ENCODE measurements around the gene EML5. TPM values are rescaled to one million over a fixed set of nuclear protein-coding genes. Genes with fewer than 3 reads are reported as not detected.

Gene EML5
- polyA plus RNA-seq, 3 donors = not detected

DNA sequence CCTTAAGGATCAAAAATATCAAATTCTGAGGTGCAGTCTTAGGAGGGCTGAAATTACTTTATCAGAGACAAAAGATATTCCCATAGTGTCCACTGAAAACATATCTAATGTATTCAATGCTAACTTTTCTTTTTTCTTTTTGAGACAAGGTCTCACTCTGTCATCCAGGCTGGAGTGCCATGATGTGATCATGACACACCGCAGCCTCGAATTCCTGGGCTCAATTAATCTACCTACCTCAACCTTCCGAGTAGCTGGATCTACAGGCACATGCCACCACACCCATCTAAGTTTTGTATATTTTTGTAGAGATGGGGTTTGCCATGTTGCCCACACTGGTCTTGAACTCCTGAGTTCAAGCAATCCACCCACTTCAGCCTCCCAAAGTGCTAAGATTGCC lies 161.7 kb downstream of the EML5 start:
- no peak overlapping the region for H3K27ac ChIP-seq (ENCODE audit: low read depth in 1 of 2, low read length in 2 of 2)
- no peak overlapping the region for H3K9ac ChIP-seq (ENCODE audit: insufficient read depth, low read length, poor library complexity, severe bottlenecking)
- H3K79me2 ChIP-seq (ENCODE audit: insufficient read depth, low read length) = no peaks in the 10 kb centered on the region
- Mint-ChIP-seq H3K36me3 (no peaks in the 10 kb centered on the region), H3K4me1 (no peaks in the 10 kb centered on the region), H3K4me3 (no peak overlapping the region), H3K9me3 (peaks cover 0 to 4% (median 1%) of the 10 kb centered on the region in 7 donors), H3K27me3 (ENCODE audit: low read depth in 3 of 3) (no peaks in the 10 kb centered on the region), H3K27ac (no peak overlapping the region)
- no peaks in the 10 kb centered on the region for H3K4me1 ChIP-seq (ENCODE audit: control insufficient read depth in 1 of 2, insufficient read depth in 2 of 2, low read length in 2 of 2)
- H3K27me3 ChIP-seq (ENCODE audit: control insufficient read depth in 2 of 2, insufficient read depth in 2 of 2, low read length in 2 of 2) = no peaks in the 10 kb centered on the region
- H4K20me1 ChIP-seq (ENCODE audit: insufficient read depth, low read length) = no peaks in the 10 kb centered on the region
- H2AFZ ChIP-seq (ENCODE audit: insufficient read depth, low read depth, low read length, poor library complexity, severe bottlenecking) = no peak overlapping the region
- no CpG with 5 or more reads among the region's 3 CpGs for WGBS (ENCODE audit: insufficient coverage)
- TF ChIP-seq, protein P1, sequence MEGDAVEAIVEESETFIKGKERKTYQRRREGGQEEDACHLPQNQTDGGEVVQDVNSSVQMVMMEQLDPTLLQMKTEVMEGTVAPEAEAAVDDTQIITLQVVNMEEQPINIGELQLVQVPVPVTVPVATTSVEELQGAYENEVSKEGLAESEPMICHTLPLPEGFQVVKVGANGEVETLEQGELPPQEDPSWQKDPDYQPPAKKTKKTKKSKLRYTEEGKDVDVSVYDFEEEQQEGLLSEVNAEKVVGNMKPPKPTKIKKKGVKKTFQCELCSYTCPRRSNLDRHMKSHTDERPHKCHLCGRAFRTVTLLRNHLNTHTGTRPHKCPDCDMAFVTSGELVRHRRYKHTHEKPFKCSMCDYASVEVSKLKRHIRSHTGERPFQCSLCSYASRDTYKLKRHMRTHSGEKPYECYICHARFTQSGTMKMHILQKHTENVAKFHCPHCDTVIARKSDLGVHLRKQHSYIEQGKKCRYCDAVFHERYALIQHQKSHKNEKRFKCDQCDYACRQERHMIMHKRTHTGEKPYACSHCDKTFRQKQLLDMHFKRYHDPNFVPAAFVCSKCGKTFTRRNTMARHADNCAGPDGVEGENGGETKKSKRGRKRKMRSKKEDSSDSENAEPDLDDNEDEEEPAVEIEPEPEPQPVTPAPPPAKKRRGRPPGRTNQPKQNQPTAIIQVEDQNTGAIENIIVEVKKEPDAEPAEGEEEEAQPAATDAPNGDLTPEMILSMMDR (IDR thresholded peaks at IDR 0.05) = no peak
- H3K4me3 ChIP-seq (replicated peaks in 1 of 3; ENCODE audit: low read depth in 2 of 3, low read length in 3 of 3) = no peak overlapping the region
- no peak for DNase-seq
- H3K36me3 ChIP-seq (replicated peaks in 1 of 2; ENCODE audit: control insufficient read depth in 1 of 2, insufficient read depth in 2 of 2, low read length in 2 of 2) = no peaks in the 10 kb centered on the region
- H3K9me3 ChIP-seq (replicated peaks in 1 of 2; ENCODE audit: control insufficient read depth in 1 of 2, insufficient read depth in 1 of 2, low read length in 2 of 2) = no peaks in the 10 kb centered on the region
- intact Hi-C loops (cut with micrococcal nuclease) = no loop called here
- no peak overlapping the region for H3K4me2 ChIP-seq (replicated peaks; ENCODE audit: extremely low read depth, low read length, poor library complexity, severe bottlenecking)

DNA sequence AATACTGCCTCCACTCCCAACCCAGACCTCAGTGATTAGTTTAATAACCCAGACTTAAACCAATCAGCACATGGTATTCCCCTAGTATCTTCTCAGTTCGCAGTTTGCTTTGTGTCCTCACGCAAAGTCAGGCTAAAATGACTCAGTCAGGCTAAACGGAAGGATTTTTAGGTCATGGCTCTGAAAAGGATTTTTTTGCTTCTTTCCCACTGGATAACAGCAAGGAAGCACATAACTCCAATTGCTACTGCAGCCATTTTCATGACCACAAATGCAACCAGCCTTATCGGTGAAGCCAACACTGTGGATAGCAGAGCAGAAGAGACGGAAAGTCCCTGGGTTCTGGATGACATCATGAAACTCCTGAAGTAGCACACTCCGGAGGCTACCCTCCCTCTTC lies 162.2 kb downstream of the EML5 start:
- no peak overlapping the region for H3K4me3 ChIP-seq (replicated peaks in 1 of 3; ENCODE audit: low read depth in 2 of 3, low read length in 3 of 3)
- intact Hi-C loops (cut with micrococcal nuclease) = no loop called here
- no peak overlapping the region for H3K4me2 ChIP-seq (replicated peaks; ENCODE audit: extremely low read depth, low read length, poor library complexity, severe bottlenecking)
- H3K9me3 ChIP-seq (replicated peaks in 1 of 2; ENCODE audit: control insufficient read depth in 1 of 2, insufficient read depth in 1 of 2, low read length in 2 of 2) = no peaks in the 10 kb centered on the region
- Mint-ChIP-seq H3K9me3 (peaks cover 0 to 4% (median 1%) of the 10 kb centered on the region in 7 donors), H3K36me3 (no peaks in the 10 kb centered on the region), H3K27ac (no peak overlapping the region), H3K27me3 (ENCODE audit: low read depth in 3 of 3) (no peaks in the 10 kb centered on the region), H3K4me1 (no peaks in the 10 kb centered on the region), H3K4me3 (no peak overlapping the region)
- H4K20me1 ChIP-seq (ENCODE audit: insufficient read depth, low read length) = no peaks in the 10 kb centered on the region
- no peaks in the 10 kb centered on the region for H3K36me3 ChIP-seq (replicated peaks in 1 of 2; ENCODE audit: control insufficient read depth in 1 of 2, insufficient read depth in 2 of 2, low read length in 2 of 2)
- no peaks in the 10 kb centered on the region for H3K4me1 ChIP-seq (ENCODE audit: control insufficient read depth in 1 of 2, insufficient read depth in 2 of 2, low read length in 2 of 2)
- H3K79me2 ChIP-seq (ENCODE audit: insufficient read depth, low read length) = no peaks in the 10 kb centered on the region
- H2AFZ ChIP-seq (ENCODE audit: insufficient read depth, low read depth, low read length, poor library complexity, severe bottlenecking) = no peak overlapping the region
- H3K27me3 ChIP-seq (ENCODE audit: control insufficient read depth in 2 of 2, insufficient read depth in 2 of 2, low read length in 2 of 2) = no peaks in the 10 kb centered on the region
- WGBS (ENCODE audit: insufficient coverage) = 100% methylated on average over 4 of the region's 6 CpGs
- no peak for DNase-seq
- TF ChIP-seq, protein P1 (IDR thresholded peaks at IDR 0.05) = no peak
- no peak overlapping the region for H3K27ac ChIP-seq (ENCODE audit: low read depth in 1 of 2, low read length in 2 of 2)
- no peak overlapping the region for H3K9ac ChIP-seq (ENCODE audit: insufficient read depth, low read length, poor library complexity, severe bottlenecking)
